PC-9 (cell line): ENCODE results near the gene ENO4.

Experiments
- CTCF ChIP-seq: fragments of 200-600 bp; sonication (generic); conservative IDR thresholded peaks from 2 replicates; pipeline ENCODE4 v1.6.1; 2017; ENCODE audit warnings: mixed run types, antibody characterized with exemption, mild to moderate bottlenecking, moderate library complexity
- EZH2 ChIP-seq: fragments of 200-600 bp; sonication (generic); IDR thresholded peaks from 2 replicates; pipeline ENCODE4 v1.8.0; 2017; ENCODE audit warnings: antibody characterized with exemption, low read depth

GRCh38 chr10:116866987-116867595 lies 17.8 kb downstream of the ENO4 start:
- TF ChIP-seq CTCF: no peak
- TF ChIP-seq EZH2: no peak
